ENCODE measurements around the gene MYOCOS. TPM values are rescaled to one million over a fixed set of nuclear protein-coding genes. Genes with fewer than 3 reads are reported as not detected.

MYOCOS gene
- total and polyA plus RNA-seq, 12 donors: 0.06 TPM; not detected in 11

DNA sequence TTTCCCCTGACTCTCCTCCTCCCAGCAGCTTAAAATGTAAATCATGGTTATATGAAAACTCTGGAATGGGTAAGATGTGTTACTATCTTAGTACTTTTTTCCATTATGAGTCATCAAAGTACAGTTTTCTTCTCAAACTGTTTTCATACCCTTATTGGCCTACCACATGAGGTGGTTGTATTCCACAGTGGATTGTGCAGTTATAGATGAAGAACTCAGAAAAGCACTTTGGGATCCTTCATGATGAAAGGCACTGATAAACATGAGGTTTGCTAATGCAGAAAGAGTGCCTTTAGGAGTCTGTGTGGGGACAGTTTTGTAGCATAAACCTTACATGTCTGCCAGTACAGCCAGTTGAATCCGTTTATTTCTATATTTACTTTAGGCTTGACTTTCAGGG lies 32.0 kb upstream of the MYOCOS start:
- TF ChIP-seq POLR2A (IDR thresholded peaks at IDR 0.05): no peak
- TF ChIP-seq, protein P1, sequence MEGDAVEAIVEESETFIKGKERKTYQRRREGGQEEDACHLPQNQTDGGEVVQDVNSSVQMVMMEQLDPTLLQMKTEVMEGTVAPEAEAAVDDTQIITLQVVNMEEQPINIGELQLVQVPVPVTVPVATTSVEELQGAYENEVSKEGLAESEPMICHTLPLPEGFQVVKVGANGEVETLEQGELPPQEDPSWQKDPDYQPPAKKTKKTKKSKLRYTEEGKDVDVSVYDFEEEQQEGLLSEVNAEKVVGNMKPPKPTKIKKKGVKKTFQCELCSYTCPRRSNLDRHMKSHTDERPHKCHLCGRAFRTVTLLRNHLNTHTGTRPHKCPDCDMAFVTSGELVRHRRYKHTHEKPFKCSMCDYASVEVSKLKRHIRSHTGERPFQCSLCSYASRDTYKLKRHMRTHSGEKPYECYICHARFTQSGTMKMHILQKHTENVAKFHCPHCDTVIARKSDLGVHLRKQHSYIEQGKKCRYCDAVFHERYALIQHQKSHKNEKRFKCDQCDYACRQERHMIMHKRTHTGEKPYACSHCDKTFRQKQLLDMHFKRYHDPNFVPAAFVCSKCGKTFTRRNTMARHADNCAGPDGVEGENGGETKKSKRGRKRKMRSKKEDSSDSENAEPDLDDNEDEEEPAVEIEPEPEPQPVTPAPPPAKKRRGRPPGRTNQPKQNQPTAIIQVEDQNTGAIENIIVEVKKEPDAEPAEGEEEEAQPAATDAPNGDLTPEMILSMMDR (IDR thresholded peaks at IDR 0.05): no peak
- H3K27me3 ChIP-seq: no peaks in the 10 kb centered on the region
- H3K9me3 ChIP-seq (replicated peaks in 1 of 3): no peaks in the 10 kb centered on the region
- DNase-seq: no peak
- no peak overlapping the region for H3K27ac ChIP-seq
- no peak overlapping the region for H3K4me3 ChIP-seq
- peaks cover 0 to 7% of the 10 kb centered on the region in 2 donors for H3K4me1 ChIP-seq (replicated peaks in 1 of 2)
- 80 to 88% (median 86%) methylated on average over 1 of the region's 1 CpG for WGBS, 4 donors
- intact Hi-C loops (cut with DNase I): no loop called here
- peaks cover 0 to 78% of the 10 kb centered on the region in 2 donors for H3K36me3 ChIP-seq (replicated peaks in 1 of 2)

DNA sequence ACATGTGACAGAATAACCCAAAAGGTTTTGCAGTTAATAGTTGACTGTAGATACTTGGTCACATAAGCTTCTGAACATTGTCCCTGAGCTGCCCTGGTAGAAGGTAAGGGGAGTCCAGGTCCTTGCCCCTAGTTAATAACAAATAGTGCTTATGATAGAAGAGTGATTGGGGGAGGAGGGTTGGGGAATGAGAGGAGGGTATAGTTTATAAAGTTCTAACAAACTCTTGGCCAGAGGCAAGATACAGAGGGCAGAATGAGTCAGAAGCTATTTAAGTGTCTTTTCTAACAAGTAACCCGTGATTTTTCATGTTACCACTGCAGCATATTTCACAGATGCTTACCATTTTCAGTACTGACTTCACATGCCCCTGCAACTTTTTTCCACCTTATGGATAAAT lies 26.7 kb upstream of the MYOCOS start:
- Histone ChIP-seq H3K27me3 (no peaks in the 10 kb centered on the region), H3K9me3 (replicated peaks in 1 of 3) (no peaks in the 10 kb centered on the region), H3K4me3 (no peak overlapping the region), H3K36me3 (replicated peaks in 1 of 2) (peaks cover 0 to 27% of the 10 kb centered on the region in 2 donors), H3K27ac (no peak overlapping the region), H3K4me1 (replicated peaks in 1 of 2) (no peaks in the 10 kb centered on the region)
- intact Hi-C loops (cut with DNase I): no loop called here
- no peak for TF ChIP-seq POLR2A (IDR thresholded peaks at IDR 0.05)
- TF ChIP-seq, protein P1 (IDR thresholded peaks at IDR 0.05): no peak
- WGBS, 4 donors: 84 to 92% (median 90%) methylated on average over 1 of the region's 1 CpG
- no peak for DNase-seq

DNA sequence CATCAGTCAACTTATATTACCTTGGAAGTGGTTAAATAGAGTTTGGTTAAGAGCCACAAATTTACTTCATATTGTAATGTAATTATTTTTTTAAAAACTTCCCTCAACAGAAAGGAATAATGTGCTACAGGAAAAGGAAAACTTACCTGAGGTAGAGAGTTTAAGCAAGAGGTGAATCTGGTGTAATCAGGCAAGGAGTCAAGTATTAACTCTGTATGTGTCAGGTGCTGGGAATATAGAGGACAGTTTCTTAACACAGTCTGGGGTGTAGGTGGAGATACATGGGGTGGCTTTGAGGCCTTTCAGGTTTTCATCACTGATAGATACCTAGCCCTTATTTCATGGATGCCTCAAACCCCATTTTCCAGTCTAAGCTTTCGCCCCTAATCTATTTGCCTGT lies 25.9 kb upstream of the MYOCOS start:
- no peaks in the 10 kb centered on the region for H3K27me3 ChIP-seq
- no peak for TF ChIP-seq POLR2A (IDR thresholded peaks at IDR 0.05)
- TF ChIP-seq, protein P1 (IDR thresholded peaks at IDR 0.05): no peak
- H3K9me3 ChIP-seq (replicated peaks in 1 of 3): no peaks in the 10 kb centered on the region
- no peak overlapping the region for H3K4me3 ChIP-seq
- intact Hi-C loops (cut with DNase I): no loop called here
- DNase-seq: no peak
- peaks cover 0 to 19% of the 10 kb centered on the region in 2 donors for H3K36me3 ChIP-seq (replicated peaks in 1 of 2)
- no peak overlapping the region for H3K27ac ChIP-seq
- WGBS, 4 donors: 93 to 100% (median 98%) methylated on average over 1 of the region's 1 CpG
- no peaks in the 10 kb centered on the region for H3K4me1 ChIP-seq (replicated peaks in 1 of 2)

DNA sequence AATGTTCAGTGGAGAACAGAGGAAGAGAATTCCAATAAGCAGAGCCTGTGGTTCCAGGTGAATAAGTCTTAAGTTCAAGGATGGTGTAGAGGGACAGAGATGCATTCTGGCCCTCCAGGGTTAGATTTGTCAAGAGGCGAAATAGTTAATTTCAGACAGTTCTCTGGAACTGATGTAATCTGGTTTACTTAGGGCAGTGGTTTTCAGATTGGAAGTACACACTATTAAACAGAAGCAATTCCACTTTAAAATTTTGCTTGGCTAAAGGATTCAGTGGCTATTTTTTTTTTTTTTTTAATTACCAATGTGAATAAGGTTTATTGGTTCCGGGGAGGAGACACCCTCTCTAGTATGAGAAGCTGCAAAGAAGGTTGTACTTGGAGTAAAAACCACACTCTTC lies 25.3 kb upstream of the MYOCOS start:
- no peak overlapping the region for H3K4me3 ChIP-seq
- no peak for DNase-seq
- 91 to 96% (median 94%) methylated on average over 2 of the region's 2 CpGs for WGBS, 4 donors
- H3K9me3 ChIP-seq (replicated peaks in 1 of 3): no peaks in the 10 kb centered on the region
- peaks cover 0 to 14% of the 10 kb centered on the region in 2 donors for H3K36me3 ChIP-seq (replicated peaks in 1 of 2)
- no peaks in the 10 kb centered on the region for H3K27me3 ChIP-seq
- no peaks in the 10 kb centered on the region for H3K4me1 ChIP-seq (replicated peaks in 1 of 2)
- intact Hi-C loops (cut with DNase I): no loop called here
- TF ChIP-seq POLR2A (IDR thresholded peaks at IDR 0.05): no peak
- TF ChIP-seq, protein P1 (IDR thresholded peaks at IDR 0.05): no peak
- no peak overlapping the region for H3K27ac ChIP-seq
